Measurements from ENCODE around the gene BCDIN3D.

GRCh38 chr12:49809906-49810389 lies 33.0 kb downstream of the BCDIN3D start:
- TF ChIP-seq IRF2 (CRISPR knock-in tag; IDR thresholded peaks at IDR 0.05; ENCODE audit: borderline replicate concordance, low read depth) (no peak), NFE2L1 (CRISPR knock-in tag; IDR thresholded peaks at IDR 0.05) (no peak), TP53 (CRISPR knock-in tag; IDR thresholded peaks at IDR 0.05) (no peak), NFYB (CRISPR knock-in tag; conservative IDR thresholded peaks at IDR 0.05; ENCODE audit: low read depth) (no peak)

Measured in WTC11 (cell line).